ENCODE results near the gene LKAAEAR1. TPM values are rescaled to one million over a fixed set of nuclear protein-coding genes. Genes with fewer than 3 reads are reported as not detected.
"Not testable (repeated sequence)": the region's sequence is repeated elsewhere in the genome, so short reads cannot be mapped to it uniquely, and the experiment has no call there.

LKAAEAR1 gene
- polyA plus RNA-seq, 1 donor, result 0.19 TPM

- Histone ChIP-seq H3K4me3 (ENCODE audit: low read length) (no peak overlapping the region), H3K9me3 (ENCODE audit: control insufficient read depth, low read depth, low read length) (no peaks in the 10 kb centered on the region), H3K27ac (ENCODE audit: low read length) (no peak overlapping the region), H3K4me1 (ENCODE audit: control insufficient read depth, insufficient read depth, low read length) (no peaks in the 10 kb centered on the region), H3K27me3 (ENCODE audit: control insufficient read depth, insufficient read depth, low read length) (peaks cover 38% of the 10 kb centered on the region), H3K36me3 (ENCODE audit: control insufficient read depth, insufficient read depth, low read length) (no peaks in the 10 kb centered on the region)
- DNase-seq, result no peak
- whole genome bisulfite sequencing (ENCODE audit: insufficient coverage, low lambda C conversion rate), result no CpG with 5 or more reads among the region's 28 CpGs
Observed at GRCh38 chr20:64098471-64099013, 14.3 kb upstream of the LKAAEAR1 start.

GRCh38 chr20:64096535-64096934, 12.3 kb upstream of the LKAAEAR1 start:
- no peak for DNase-seq
- Histone ChIP-seq H3K36me3 (ENCODE audit: control insufficient read depth, insufficient read depth, low read length) (no peaks in the 10 kb centered on the region), H3K27me3 (ENCODE audit: control insufficient read depth, insufficient read depth, low read length) (peaks cover 29% of the 10 kb centered on the region), H3K4me3 (ENCODE audit: low read length) (no peak overlapping the region), H3K9me3 (ENCODE audit: control insufficient read depth, low read depth, low read length) (no peaks in the 10 kb centered on the region), H3K4me1 (ENCODE audit: control insufficient read depth, insufficient read depth, low read length) (no peaks in the 10 kb centered on the region), H3K27ac (ENCODE audit: low read length) (no peak overlapping the region)
- WGBS (ENCODE audit: insufficient coverage, low lambda C conversion rate), result 100% methylated on average over 2 of the region's 6 CpGs

DNA sequence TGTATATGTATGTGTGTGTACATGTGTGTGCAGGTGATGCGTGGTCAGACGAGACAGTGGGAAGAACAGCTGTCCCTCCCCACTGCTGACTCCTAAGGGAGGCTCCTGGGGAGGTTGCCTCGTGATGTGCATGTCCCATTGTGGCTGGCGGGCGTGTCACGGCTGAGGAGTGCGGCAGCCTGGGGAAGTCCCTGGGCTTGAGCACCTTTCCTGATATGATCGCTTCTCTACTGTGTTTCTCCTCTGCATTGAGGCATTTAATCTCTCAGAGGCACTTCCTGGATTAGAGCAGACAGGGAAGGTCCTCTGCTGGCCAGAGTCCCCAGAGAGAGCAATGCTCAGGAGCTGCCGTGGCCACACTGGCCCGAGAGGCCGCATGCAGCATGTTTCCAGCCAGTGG, 11.7 kb upstream of the LKAAEAR1 start:
- peaks cover 23% of the 10 kb centered on the region for H3K27me3 ChIP-seq (ENCODE audit: control insufficient read depth, insufficient read depth, low read length)
- H3K27ac ChIP-seq (ENCODE audit: low read length), result no peak overlapping the region
- no peaks in the 10 kb centered on the region for H3K9me3 ChIP-seq (ENCODE audit: control insufficient read depth, low read depth, low read length)

GRCh38 chr20:64095455-64095854, 11.3 kb upstream of the LKAAEAR1 start:
- Histone ChIP-seq H3K4me1 (ENCODE audit: control insufficient read depth, insufficient read depth, low read length) (no peaks in the 10 kb centered on the region), H3K36me3 (ENCODE audit: control insufficient read depth, insufficient read depth, low read length) (no peaks in the 10 kb centered on the region), H3K27ac (ENCODE audit: low read length) (no peak overlapping the region), H3K4me3 (ENCODE audit: low read length) (no peak overlapping the region), H3K27me3 (ENCODE audit: control insufficient read depth, insufficient read depth, low read length) (peaks cover 18% of the 10 kb centered on the region), H3K9me3 (ENCODE audit: control insufficient read depth, low read depth, low read length) (no peaks in the 10 kb centered on the region)
- no CpG with 5 or more reads among the region's 4 CpGs for WGBS (ENCODE audit: insufficient coverage, low lambda C conversion rate)
- DNase-seq, result no peak

More for the DNA sequence above, 11.7 kb upstream of the LKAAEAR1 start:
- DNase-seq, result no peak
- no peaks in the 10 kb centered on the region for H3K4me1 ChIP-seq (ENCODE audit: control insufficient read depth, insufficient read depth, low read length)
- H3K4me3 ChIP-seq (ENCODE audit: low read length), result no peak overlapping the region
- no peaks in the 10 kb centered on the region for H3K36me3 ChIP-seq (ENCODE audit: control insufficient read depth, insufficient read depth, low read length)
- WGBS (ENCODE audit: insufficient coverage, low lambda C conversion rate), result no CpG with 5 or more reads among the region's 11 CpGs

- no peak overlapping the region for H3K27ac ChIP-seq (ENCODE audit: low read length)
- no peaks in the 10 kb centered on the region for H3K36me3 ChIP-seq (ENCODE audit: control insufficient read depth, insufficient read depth, low read length)
- no peaks in the 10 kb centered on the region for H3K9me3 ChIP-seq (ENCODE audit: control insufficient read depth, low read depth, low read length)
- H3K4me1 ChIP-seq (ENCODE audit: control insufficient read depth, insufficient read depth, low read length), result no peaks in the 10 kb centered on the region
- DNase-seq, result no peak
- WGBS (ENCODE audit: insufficient coverage, low lambda C conversion rate), result no CpG with 5 or more reads among the region's 9 CpGs
- no peak overlapping the region for H3K4me3 ChIP-seq (ENCODE audit: low read length)
- H3K27me3 ChIP-seq (ENCODE audit: control insufficient read depth, insufficient read depth, low read length), result peaks cover 27% of the 10 kb centered on the region
Observed at GRCh38 chr20:64093013-64093503, 8.9 kb upstream of the LKAAEAR1 start.

- Histone ChIP-seq H3K27ac (ENCODE audit: low read length) (no peak overlapping the region), H3K36me3 (ENCODE audit: control insufficient read depth, insufficient read depth, low read length) (no peaks in the 10 kb centered on the region), H3K9me3 (ENCODE audit: control insufficient read depth, low read depth, low read length) (no peaks in the 10 kb centered on the region), H3K27me3 (ENCODE audit: control insufficient read depth, insufficient read depth, low read length) (peaks cover 27% of the 10 kb centered on the region), H3K4me3 (ENCODE audit: low read length) (no peak overlapping the region), H3K4me1 (ENCODE audit: control insufficient read depth, insufficient read depth, low read length) (no peaks in the 10 kb centered on the region)
- no CpG with 5 or more reads among the region's 27 CpGs for WGBS (ENCODE audit: insufficient coverage, low lambda C conversion rate)
- DNase-seq, result no peak
Observed at GRCh38 chr20:64092258-64093012, 8.2 kb upstream of the LKAAEAR1 start.

DNA sequence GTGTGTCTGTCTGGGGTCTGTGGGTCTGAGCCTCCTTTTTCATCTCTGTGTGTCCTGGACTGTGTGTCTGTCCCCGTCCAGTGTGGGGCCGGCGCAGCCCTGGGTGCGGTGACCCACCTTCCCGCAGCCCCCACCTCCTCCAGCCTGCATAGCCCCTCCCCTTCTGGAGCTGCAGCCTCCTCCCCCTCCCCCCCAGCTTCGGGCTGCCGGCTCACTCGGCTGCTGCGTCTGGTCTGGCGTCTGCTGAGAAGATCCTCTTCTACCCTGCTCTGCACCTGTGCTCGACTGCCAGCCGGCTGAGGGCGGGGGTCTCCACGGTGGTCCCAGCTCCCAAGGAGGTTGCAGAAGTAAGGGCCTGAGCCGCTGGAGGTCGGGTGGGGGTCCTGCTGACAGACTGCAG, 7.6 kb upstream of the LKAAEAR1 start:
- Histone ChIP-seq H3K27me3 (ENCODE audit: control insufficient read depth, insufficient read depth, low read length) (peaks cover 29% of the 10 kb centered on the region), H3K36me3 (ENCODE audit: control insufficient read depth, insufficient read depth, low read length) (no peaks in the 10 kb centered on the region), H3K4me3 (ENCODE audit: low read length) (no peak overlapping the region), H3K4me1 (ENCODE audit: control insufficient read depth, insufficient read depth, low read length) (no peaks in the 10 kb centered on the region), H3K9me3 (ENCODE audit: control insufficient read depth, low read depth, low read length) (no peaks in the 10 kb centered on the region), H3K27ac (ENCODE audit: low read length) (no peak overlapping the region)
- WGBS (ENCODE audit: insufficient coverage, low lambda C conversion rate), result no CpG with 5 or more reads among the region's 16 CpGs
- DNase-seq, result no peak

GRCh38 chr20:64091340-64091739, 7.1 kb upstream of the LKAAEAR1 start:
- Histone ChIP-seq H3K36me3 (ENCODE audit: control insufficient read depth, insufficient read depth, low read length) (no peaks in the 10 kb centered on the region), H3K9me3 (ENCODE audit: control insufficient read depth, low read depth, low read length) (no peaks in the 10 kb centered on the region), H3K4me1 (ENCODE audit: control insufficient read depth, insufficient read depth, low read length) (no peaks in the 10 kb centered on the region), H3K4me3 (ENCODE audit: low read length) (no peak overlapping the region), H3K27me3 (ENCODE audit: control insufficient read depth, insufficient read depth, low read length) (peaks cover 32% of the 10 kb centered on the region), H3K27ac (ENCODE audit: low read length) (no peak overlapping the region)
- DNase-seq, result no peak
- no CpG with 5 or more reads among the region's 19 CpGs for WGBS (ENCODE audit: insufficient coverage, low lambda C conversion rate)

DNA sequence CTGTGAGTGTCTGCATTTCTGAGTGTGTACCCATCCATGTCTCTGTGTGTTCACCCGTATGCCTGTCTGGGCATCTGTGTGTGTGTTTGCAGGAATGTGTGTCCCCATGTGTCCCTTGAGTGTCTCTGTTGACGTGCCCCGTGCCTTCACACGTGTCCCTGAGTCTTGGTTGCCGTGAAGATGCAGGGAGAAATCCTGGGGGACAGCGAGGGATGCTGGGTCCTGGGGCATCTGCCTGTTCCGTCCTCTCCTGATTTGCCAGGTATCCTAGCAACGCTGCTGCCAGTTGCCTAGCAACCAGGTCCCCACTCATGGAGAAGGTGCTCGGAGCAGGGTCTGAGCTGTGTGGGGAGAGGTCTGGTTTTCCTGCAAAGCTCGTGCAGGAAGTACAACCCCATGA, 6.0 kb upstream of the LKAAEAR1 start:
- no CpG with 5 or more reads among the region's 10 CpGs for WGBS (ENCODE audit: insufficient coverage, low lambda C conversion rate)

GRCh38 chr20:64088586-64088985, 4.4 kb upstream of the LKAAEAR1 start:
- H3K4me1 ChIP-seq (ENCODE audit: control insufficient read depth, insufficient read depth, low read length), result not testable (repeated sequence)
- peaks cover 55% of the 10 kb centered on the region for H3K27me3 ChIP-seq (ENCODE audit: control insufficient read depth, insufficient read depth, low read length)

More for the DNA sequence above, 6.0 kb upstream of the LKAAEAR1 start:
- H3K36me3 ChIP-seq (ENCODE audit: control insufficient read depth, insufficient read depth, low read length), result no peaks in the 10 kb centered on the region
- no peak for DNase-seq
- no peak overlapping the region for H3K4me3 ChIP-seq (ENCODE audit: low read length)
- H3K27me3 ChIP-seq (ENCODE audit: control insufficient read depth, insufficient read depth, low read length), result peaks cover 41% of the 10 kb centered on the region
- no peaks in the 10 kb centered on the region for H3K4me1 ChIP-seq (ENCODE audit: control insufficient read depth, insufficient read depth, low read length)
- no peaks in the 10 kb centered on the region for H3K9me3 ChIP-seq (ENCODE audit: control insufficient read depth, low read depth, low read length)
- H3K27ac ChIP-seq (ENCODE audit: low read length), result no peak overlapping the region

More at GRCh38 chr20:64088586-64088985, 4.4 kb upstream of the LKAAEAR1 start:
- not testable (repeated sequence) for H3K4me3 ChIP-seq (ENCODE audit: low read length); H3K9me3 ChIP-seq (ENCODE audit: control insufficient read depth, low read depth, low read length); H3K36me3 ChIP-seq (ENCODE audit: control insufficient read depth, insufficient read depth, low read length); DNase-seq; H3K27ac ChIP-seq (ENCODE audit: low read length)

All from large intestine (tissue), 3 donors.